ENCODE results near the gene MYO3B.

DNA sequence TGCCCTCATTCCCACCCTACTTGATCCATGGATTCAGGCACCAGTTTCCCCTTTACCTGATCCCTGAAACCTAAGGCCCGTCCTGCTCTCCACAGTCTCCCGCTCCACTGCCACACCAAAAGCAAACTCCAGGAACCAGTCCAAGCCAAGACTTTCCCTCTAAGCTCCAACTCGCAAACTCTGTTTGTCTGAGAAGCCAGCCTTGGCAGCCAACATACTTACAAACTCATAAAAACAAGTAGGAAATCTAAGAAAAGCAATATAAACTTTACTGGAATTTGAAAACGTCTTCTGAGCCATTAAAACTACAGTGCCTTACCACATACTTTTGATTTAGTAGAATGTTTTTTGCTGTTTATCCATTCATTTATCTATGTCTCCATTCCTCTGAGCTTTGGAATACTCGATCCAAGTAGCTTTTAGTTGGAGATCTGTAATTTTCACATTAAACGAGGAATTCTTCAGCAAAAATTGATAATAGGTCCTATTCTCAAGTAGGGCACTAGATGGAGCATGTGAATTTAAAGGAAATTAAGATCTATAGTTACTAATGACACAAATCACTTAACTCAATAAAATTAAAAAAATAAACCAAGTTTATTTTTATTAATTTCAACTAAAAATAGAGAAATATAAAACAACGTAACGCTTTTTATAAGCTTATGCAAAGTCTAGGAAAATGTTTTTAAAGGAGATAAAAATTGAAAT is 199.7 kb downstream of the MYO3B start:
- TF ChIP-seq, protein P1, sequence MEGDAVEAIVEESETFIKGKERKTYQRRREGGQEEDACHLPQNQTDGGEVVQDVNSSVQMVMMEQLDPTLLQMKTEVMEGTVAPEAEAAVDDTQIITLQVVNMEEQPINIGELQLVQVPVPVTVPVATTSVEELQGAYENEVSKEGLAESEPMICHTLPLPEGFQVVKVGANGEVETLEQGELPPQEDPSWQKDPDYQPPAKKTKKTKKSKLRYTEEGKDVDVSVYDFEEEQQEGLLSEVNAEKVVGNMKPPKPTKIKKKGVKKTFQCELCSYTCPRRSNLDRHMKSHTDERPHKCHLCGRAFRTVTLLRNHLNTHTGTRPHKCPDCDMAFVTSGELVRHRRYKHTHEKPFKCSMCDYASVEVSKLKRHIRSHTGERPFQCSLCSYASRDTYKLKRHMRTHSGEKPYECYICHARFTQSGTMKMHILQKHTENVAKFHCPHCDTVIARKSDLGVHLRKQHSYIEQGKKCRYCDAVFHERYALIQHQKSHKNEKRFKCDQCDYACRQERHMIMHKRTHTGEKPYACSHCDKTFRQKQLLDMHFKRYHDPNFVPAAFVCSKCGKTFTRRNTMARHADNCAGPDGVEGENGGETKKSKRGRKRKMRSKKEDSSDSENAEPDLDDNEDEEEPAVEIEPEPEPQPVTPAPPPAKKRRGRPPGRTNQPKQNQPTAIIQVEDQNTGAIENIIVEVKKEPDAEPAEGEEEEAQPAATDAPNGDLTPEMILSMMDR (optimal IDR thresholded peaks at IDR 0.05 in 1 of 3, IDR thresholded peaks at IDR 0.05 in 1 of 3, conservative IDR thresholded peaks at IDR 0.05 in 1 of 3; ENCODE audit: extremely low read depth in 1 of 3, insufficient read depth in 2 of 3, low read length in 3 of 3), result no peak
- TF ChIP-seq EZH2 (IDR thresholded peaks at IDR 0.05; ENCODE audit: low read length), result no peak
